Spleen (tissue), 11 donors: ENCODE data around the gene LDLRAD2. TPM values are rescaled to one million over a fixed set of nuclear protein-coding genes. Genes with fewer than 3 reads are reported as not detected.
A peak's percentile ranks its signal among the peaks of the same experiment; 100 is the strongest.

ENCODE experiments used
- DNase-seq: peaks from one replicate; pipeline ENCODE4 v3.0.0-alpha.2; 2020
- H3K27ac ChIP-seq, 8 donors: fragments of 200-600 bp; sonication (generic) in 7 of 8; 1 replicate in 4 of 8; 2 replicates in 4 of 8; pipeline versions ENCODE4 v1.5.0 to v1.8.0; 2016 to 2021; ENCODE audit warnings: inconsistent platforms in 4 of 8, mild to moderate bottlenecking in 4 of 8, moderate library complexity in 1 of 8
- H3K27me3 ChIP-seq, 7 donors: fragments of 200-600 bp; sonication (generic) in 6 of 7; replicated peaks in 1 of 7; 1 replicate in 4 of 7; 2 replicates in 3 of 7; pipeline versions ENCODE4 v1.5.0 to v1.8.0; 2016 to 2021; ENCODE audit warnings: inconsistent platforms in 3 of 7, mild to moderate bottlenecking in 1 of 7
- H3K36me3 ChIP-seq, 6 donors: fragments of 200-600 bp; sonication (generic) in 5 of 6; 1 replicate in 4 of 6; 2 replicates in 2 of 6; pipeline versions ENCODE4 v1.5.0 to v1.8.0; 2016 to 2021; ENCODE audit warnings: inconsistent platforms in 2 of 6
- H3K4me1 ChIP-seq, 6 donors: fragments of 200-600 bp; sonication (generic) in 5 of 6; 1 replicate in 3 of 6; 2 replicates in 3 of 6; pipeline versions ENCODE4 v1.5.0 to v1.8.0; 2016 to 2021; ENCODE audit warnings: inconsistent platforms in 3 of 6
- H3K4me3 ChIP-seq, 8 donors: fragments of 200-600 bp; sonication (generic) in 7 of 8; 1 replicate in 4 of 8; 2 replicates in 4 of 8; pipeline versions ENCODE4 v1.5.0 to v1.8.0; 2016 to 2021; ENCODE audit warnings: inconsistent platforms in 4 of 8, mild to moderate bottlenecking in 4 of 8, moderate library complexity in 2 of 8
- H3K9me3 ChIP-seq, 8 donors: fragments of 200-600 bp; sonication (generic) in 7 of 8; 1 replicate in 4 of 8; 2 replicates in 4 of 8; pipeline versions ENCODE4 v1.5.0 to v1.8.0; 2016 to 2021; ENCODE audit warnings: inconsistent platforms in 4 of 8
- POLR2A ChIP-seq, 3 donors: fragments of 450-650 bp; IDR thresholded peaks; one replicate each; pipeline ENCODE4 v1.5.1; 2017; ENCODE audit warnings: antibody characterized with exemption in 3 of 3, mild to moderate bottlenecking in 1 of 3
- POLR2AphosphoS5 ChIP-seq, 3 donors: sonication (generic); formaldehyde crosslinking; IDR thresholded peaks; one replicate each; pipeline ENCODE4 v1.5.1; 2017; ENCODE audit warnings: antibody characterized with exemption in 3 of 3
- WGBS, 5 donors: extraction: QIAGEN DNeasy Blood & Tissue Kit in 3 of 5; methylation state at CpG; one replicate each; pipeline versions ENCODE4 v1.1.5 to v1.1.7; 2013 to 2018; 5-methylcytosine and 5-hydroxymethylcytosine counted together
- intact Hi-C: fragments of 100-400 bp; cut with DNase I; formaldehyde crosslinking; loops from one replicate; pipeline ENCODE4 v1.15.0; 2023; ENCODE audit warnings: low total_unique reads
- polyA plus RNA-seq, 3 donors: library from polyadenylated mRNA; stranded (reverse); fragments of 200-250 nt; gene quantifications; one replicate each; pipeline ENCODE4 v1.2.1, GENCODE V29; 2013
- total RNA-seq, 7 donors: library from RNA; depleted of rRNA in 3 of 7; stranded (reverse); fragments of >200 nt in 3 of 7; fragmentation: NEBNext Ultra II Directional in 4 of 7; extraction: Animal tissue kit (Norgen Biotek cat#: 25700) in 4 of 7; gene quantifications; one replicate each; pipeline versions ENCODE4 v1.1.0 to v1.2.1, GENCODE V29; 2016 to 2021
- TF ChIP-seq, protein P1 (sequence below), 11 experiments: fragments of 200-600 bp in 7 of 11; fragments of 450-650 bp in 4 of 11; sonication (generic) in 4 of 11; IDR thresholded peaks in 8 of 11; conservative IDR thresholded peaks in 3 of 11; 1 replicate in 7 of 11; 2 replicates in 4 of 11; pipeline versions ENCODE4 v1.4.0 to v1.8.0; 2016 to 2021; ENCODE audit warnings: antibody characterized with exemption in 11 of 11, inconsistent platforms in 4 of 11, mild to moderate bottlenecking in 1 of 11
- donor health status: healthy with polysubstance abuse.
- donor health status: DM: no; HTN: no; CAD: no; lungs with moderate emphysema.
- donor health status: DM: no; HTN: no; CAD: no.
- donor health status: Bipolar disorder and iron deficiency.
- donor health status: healthy.
- donor health status: DM: no; HTN: no; CAD: no.
- donor health status: DM: yes; HTN: yes; CAD: no.

LDLRAD2 gene
- total and polyA plus RNA-seq, 10 donors, result 0.94 to 4.3 (median 1.4) TPM

DNA sequence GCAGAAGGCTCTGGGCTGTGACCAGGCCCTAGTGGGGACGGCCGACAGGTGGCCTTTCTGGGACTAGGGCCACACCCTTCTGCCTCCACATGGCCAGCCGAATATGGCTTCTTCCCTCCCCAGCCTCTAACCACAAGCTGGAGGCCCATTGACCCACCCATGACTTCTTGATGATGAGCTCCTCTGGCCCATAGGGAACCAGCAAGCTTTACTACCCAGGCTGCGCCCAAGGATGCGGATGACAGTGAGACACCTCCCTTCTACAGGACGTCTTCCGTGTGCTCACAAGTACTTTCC lies 41.0 kb downstream of the LDLRAD2 start:
- Histone ChIP-seq H3K4me1 (peaks cover 0 to 19% (median 12%) of the 10 kb centered on the region in 6 donors), H3K9me3 (no peaks in the 10 kb centered on the region), H3K27me3 (no peaks in the 10 kb centered on the region), H3K27ac (peak overlapping the region in 2 of 8 donors; percentile 18 to 38), H3K36me3 (peaks cover 0 to 91% (median 53%) of the 10 kb centered on the region in 6 donors), H3K4me3 (no peak overlapping the region)
- WGBS, 5 donors, result 86 to 95% (median 88%) methylated on average over 7 of the region's 7 CpGs
- TF ChIP-seq POLR2AphosphoS5 (IDR thresholded peaks at IDR 0.05) (no peak), POLR2A (IDR thresholded peaks at IDR 0.05) (no peak)
- TF ChIP-seq, protein P1, sequence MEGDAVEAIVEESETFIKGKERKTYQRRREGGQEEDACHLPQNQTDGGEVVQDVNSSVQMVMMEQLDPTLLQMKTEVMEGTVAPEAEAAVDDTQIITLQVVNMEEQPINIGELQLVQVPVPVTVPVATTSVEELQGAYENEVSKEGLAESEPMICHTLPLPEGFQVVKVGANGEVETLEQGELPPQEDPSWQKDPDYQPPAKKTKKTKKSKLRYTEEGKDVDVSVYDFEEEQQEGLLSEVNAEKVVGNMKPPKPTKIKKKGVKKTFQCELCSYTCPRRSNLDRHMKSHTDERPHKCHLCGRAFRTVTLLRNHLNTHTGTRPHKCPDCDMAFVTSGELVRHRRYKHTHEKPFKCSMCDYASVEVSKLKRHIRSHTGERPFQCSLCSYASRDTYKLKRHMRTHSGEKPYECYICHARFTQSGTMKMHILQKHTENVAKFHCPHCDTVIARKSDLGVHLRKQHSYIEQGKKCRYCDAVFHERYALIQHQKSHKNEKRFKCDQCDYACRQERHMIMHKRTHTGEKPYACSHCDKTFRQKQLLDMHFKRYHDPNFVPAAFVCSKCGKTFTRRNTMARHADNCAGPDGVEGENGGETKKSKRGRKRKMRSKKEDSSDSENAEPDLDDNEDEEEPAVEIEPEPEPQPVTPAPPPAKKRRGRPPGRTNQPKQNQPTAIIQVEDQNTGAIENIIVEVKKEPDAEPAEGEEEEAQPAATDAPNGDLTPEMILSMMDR (IDR thresholded peaks at IDR 0.05 in 8 of 11, conservative IDR thresholded peaks at IDR 0.05 in 3 of 11), result no peak
- no peak for DNase-seq
- intact Hi-C loops, result no loop called here

DNA sequence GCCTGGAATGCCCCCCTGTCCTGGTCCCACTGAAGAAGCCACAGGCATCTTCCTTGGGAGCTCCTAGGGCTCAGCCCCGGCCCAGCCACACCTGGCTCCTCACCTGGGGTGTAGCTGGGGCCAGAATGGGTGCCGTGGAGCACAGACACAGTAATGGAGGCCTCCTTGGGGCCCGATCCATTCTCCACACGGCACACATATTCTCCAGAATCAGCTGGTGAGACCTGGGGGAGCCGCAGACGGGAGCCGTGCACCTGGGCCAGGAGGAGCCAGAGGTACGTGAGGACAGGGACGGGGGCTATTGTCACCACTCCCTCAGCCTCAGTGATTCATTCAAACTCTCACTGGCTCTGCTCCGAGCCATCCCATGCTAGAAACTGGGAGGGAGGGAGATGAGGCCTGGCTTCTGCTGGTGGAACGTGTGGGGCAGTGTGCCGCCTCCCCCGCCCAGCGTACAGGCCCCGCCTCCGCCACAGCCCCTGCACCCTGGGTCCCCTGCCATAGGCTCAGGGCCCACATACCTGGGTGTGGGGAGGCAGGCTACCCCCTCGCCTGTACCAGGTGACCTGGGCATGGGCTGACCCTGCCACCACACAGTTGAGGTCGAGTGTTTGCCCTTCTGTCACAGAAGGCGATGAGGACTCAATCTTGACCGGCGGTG lies 42.2 kb downstream of the LDLRAD2 start:
- Histone ChIP-seq H3K36me3 (peaks cover 0 to 88% (median 49%) of the 10 kb centered on the region in 6 donors), H3K4me1 (peaks cover 0 to 27% (median 17%) of the 10 kb centered on the region in 6 donors), H3K27ac (no peak overlapping the region), H3K9me3 (no peaks in the 10 kb centered on the region), H3K4me3 (no peak overlapping the region), H3K27me3 (no peaks in the 10 kb centered on the region)
- TF ChIP-seq POLR2A (IDR thresholded peaks at IDR 0.05), result no peak
- intact Hi-C loops, result no loop called here
- WGBS, 5 donors, result 87 to 95% (median 93%) methylated on average over 18 to 21 of the region's 21 CpGs
- DNase-seq, result peak; percentile 56

DNA sequence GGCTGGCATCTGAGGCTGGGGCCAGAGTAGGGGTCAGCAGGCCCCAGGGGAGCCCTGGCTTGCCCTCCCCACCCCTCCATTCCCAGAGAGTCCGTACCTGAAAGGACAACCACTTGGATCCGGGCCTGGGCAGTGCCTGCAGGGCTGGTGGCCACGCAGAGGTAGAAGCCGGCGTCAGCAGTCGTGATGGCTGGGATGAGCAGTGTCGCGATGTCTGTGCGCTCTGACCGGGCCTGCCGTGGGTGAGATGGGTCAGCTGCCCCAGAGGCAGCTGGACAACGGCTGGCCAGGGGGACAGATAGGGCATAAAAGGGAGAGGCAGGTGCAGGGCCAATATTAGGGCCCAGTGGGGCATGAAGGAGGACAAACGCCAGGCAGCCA lies 42.7 kb downstream of the LDLRAD2 start:
- Histone ChIP-seq H3K27me3 (no peaks in the 10 kb centered on the region), H3K27ac (no peak overlapping the region), H3K4me3 (no peak overlapping the region), H3K4me1 (peaks cover 0 to 27% (median 17%) of the 10 kb centered on the region in 6 donors), H3K36me3 (peaks cover 0 to 88% (median 51%) of the 10 kb centered on the region in 6 donors), H3K9me3 (no peaks in the 10 kb centered on the region)
- intact Hi-C loops, result no loop called here
- 90 to 97% (median 96%) methylated on average over 13 of the region's 13 CpGs for WGBS, 5 donors
- TF ChIP-seq POLR2AphosphoS5 (IDR thresholded peaks at IDR 0.05) (no peak), POLR2A (IDR thresholded peaks at IDR 0.05) (no peak)
- TF ChIP-seq, protein P1 (IDR thresholded peaks at IDR 0.05 in 8 of 11, conservative IDR thresholded peaks at IDR 0.05 in 3 of 11), result no peak
- peak; percentile 59 for DNase-seq

DNA sequence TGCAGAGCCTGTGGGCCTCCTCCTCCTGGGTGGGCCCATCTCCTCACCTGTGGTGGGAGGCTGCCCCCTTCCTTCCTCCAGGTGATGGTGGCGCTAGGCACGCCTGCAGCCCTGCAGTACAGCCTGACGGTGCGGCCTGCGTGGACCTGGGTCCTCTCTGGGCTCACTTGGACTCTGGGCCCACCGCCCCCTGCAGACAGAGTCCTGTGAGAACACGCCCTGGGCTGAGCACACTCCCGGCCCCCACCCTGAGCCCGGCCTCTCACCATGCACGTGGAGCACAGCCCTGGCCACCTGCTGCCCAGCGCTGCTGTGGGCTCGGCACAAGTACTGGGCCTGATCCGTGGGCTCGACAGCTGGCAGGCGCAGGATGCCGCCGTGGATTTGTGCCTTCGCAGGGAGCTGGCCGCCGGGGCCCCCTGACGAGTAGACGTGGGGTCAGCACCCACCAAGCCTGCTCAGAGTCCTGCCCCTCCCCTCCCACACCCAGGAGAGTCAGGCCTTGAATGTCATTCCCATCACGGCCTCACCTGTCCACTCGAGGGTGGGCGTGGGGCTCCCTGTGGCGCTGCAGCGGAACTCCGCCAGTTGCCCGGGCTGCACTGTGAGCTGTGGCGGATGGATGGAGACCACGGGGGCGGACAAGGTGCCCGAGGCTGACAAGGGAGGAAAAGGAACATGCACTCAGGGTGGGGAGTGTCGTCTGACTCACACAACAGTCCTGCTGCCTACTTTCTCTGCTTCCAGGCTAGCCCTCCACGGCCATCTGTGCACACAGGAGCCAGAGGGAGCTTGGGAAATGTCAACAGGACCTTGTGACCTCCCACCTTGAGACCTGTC lies 43.4 kb downstream of the LDLRAD2 start:
- Histone ChIP-seq H3K27ac (no peak overlapping the region), H3K36me3 (peaks cover 0 to 88% (median 49%) of the 10 kb centered on the region in 6 donors), H3K9me3 (no peaks in the 10 kb centered on the region), H3K27me3 (no peaks in the 10 kb centered on the region), H3K4me3 (no peak overlapping the region), H3K4me1 (peaks cover 0 to 27% (median 17%) of the 10 kb centered on the region in 6 donors)
- peak in 1 of 3 donors; percentile 17 for TF ChIP-seq POLR2AphosphoS5 (IDR thresholded peaks at IDR 0.05)
- TF ChIP-seq POLR2A (IDR thresholded peaks at IDR 0.05), result no peak
- TF ChIP-seq, protein P1 (IDR thresholded peaks at IDR 0.05 in 8 of 11, conservative IDR thresholded peaks at IDR 0.05 in 3 of 11), result no peak
- peak; percentile 64 for DNase-seq
- intact Hi-C loops, result no loop called here
- 87 to 94% (median 91%) methylated on average over 19 to 35 of the region's 35 CpGs for WGBS, 5 donors
